Measurements from ENCODE around the gene COX6A2. TPM values are rescaled to one million over a fixed set of nuclear protein-coding genes. Genes with fewer than 3 reads are reported as not detected.

The COX6A2 gene
- polyA plus RNA-seq, 1 donor (not counting 4 experiments of a cell fraction or from before 2014, with no cell fraction given): not detected

DNA sequence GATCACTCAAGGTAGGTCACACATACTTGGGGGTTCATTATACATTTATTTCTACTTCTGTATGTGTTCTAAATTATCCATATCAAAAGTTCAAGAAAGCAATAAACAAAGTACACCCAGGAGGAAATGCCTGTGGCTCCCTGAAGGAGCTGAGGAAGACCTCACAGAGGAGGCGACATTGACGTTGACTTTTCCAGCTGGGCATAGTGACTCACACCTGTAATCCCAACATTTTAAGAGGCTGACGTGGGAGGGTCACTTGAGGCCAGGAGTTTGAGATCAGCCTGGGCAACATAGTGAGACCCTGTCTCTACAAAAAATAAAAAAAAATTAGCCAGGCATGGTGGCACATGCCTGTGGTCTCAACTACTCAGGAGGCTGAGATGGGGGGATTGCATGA is 18.7 kb downstream of the COX6A2 start:
- H2AFZ ChIP-seq (ENCODE audit: control insufficient read depth, low read length): no peak overlapping the region
- H3K4me2 ChIP-seq (ENCODE audit: control insufficient read depth, extremely low read depth, insufficient read depth, low read depth, low read length): no peak overlapping the region
- H3K27me3 ChIP-seq (ENCODE audit: control insufficient read depth, extremely low read depth, insufficient read depth, low read length): peaks cover 4% of the 10 kb centered on the region
- H3K9ac ChIP-seq (ENCODE audit: control insufficient read depth, extremely low read depth, insufficient read depth, low read length): no peak overlapping the region
- no peaks in the 10 kb centered on the region for H4K20me1 ChIP-seq (ENCODE audit: control insufficient read depth, extremely low read depth, insufficient read depth, low read length)
- no peaks in the 10 kb centered on the region for H3K9me3 ChIP-seq (ENCODE audit: control insufficient read depth, low read depth, low read length)
- no peaks in the 10 kb centered on the region for H3K79me2 ChIP-seq (ENCODE audit: control insufficient read depth, insufficient read depth, low read length)
- H3K36me3 ChIP-seq (ENCODE audit: control insufficient read depth in 2 of 2, extremely low read depth in 1 of 2, insufficient read depth in 2 of 2, low read length in 2 of 2): no peaks in the 10 kb centered on the region
- no peak overlapping the region for H3K4me3 ChIP-seq (ENCODE audit: control insufficient read depth in 2 of 3, extremely low read depth in 1 of 3, insufficient read depth in 2 of 3, low read depth in 1 of 3, low read length in 3 of 3)
- dilution Hi-C loops (cut with MboI; ENCODE audit: extremely low pct_ligation_motif_present, low sequenced_read_pairs): no loop called here
- DNase-seq (ENCODE audit: low read depth, low spot score) (no peak), FAIRE-seq (no peak)
- TF ChIP-seq, protein P1, sequence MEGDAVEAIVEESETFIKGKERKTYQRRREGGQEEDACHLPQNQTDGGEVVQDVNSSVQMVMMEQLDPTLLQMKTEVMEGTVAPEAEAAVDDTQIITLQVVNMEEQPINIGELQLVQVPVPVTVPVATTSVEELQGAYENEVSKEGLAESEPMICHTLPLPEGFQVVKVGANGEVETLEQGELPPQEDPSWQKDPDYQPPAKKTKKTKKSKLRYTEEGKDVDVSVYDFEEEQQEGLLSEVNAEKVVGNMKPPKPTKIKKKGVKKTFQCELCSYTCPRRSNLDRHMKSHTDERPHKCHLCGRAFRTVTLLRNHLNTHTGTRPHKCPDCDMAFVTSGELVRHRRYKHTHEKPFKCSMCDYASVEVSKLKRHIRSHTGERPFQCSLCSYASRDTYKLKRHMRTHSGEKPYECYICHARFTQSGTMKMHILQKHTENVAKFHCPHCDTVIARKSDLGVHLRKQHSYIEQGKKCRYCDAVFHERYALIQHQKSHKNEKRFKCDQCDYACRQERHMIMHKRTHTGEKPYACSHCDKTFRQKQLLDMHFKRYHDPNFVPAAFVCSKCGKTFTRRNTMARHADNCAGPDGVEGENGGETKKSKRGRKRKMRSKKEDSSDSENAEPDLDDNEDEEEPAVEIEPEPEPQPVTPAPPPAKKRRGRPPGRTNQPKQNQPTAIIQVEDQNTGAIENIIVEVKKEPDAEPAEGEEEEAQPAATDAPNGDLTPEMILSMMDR (optimal IDR thresholded peaks at IDR 0.05 in 1 of 3, IDR thresholded peaks at IDR 0.05 in 1 of 3, conservative IDR thresholded peaks at IDR 0.05 in 1 of 3; ENCODE audit: extremely low read depth in 1 of 3, insufficient read depth in 2 of 3, low read length in 3 of 3): no peak
- no peak for TF ChIP-seq EZH2 (IDR thresholded peaks at IDR 0.05; ENCODE audit: low read length)
- H3K9me1 ChIP-seq (ENCODE audit: control insufficient read depth, extremely low read depth, insufficient read depth, low read length): no peaks in the 10 kb centered on the region
- no peak overlapping the region for H3K27ac ChIP-seq (ENCODE audit: control insufficient read depth, insufficient read depth, low read length)
- H3K4me1 ChIP-seq (ENCODE audit: control insufficient read depth, extremely low read depth, insufficient read depth, low read length): no peaks in the 10 kb centered on the region

DNA sequence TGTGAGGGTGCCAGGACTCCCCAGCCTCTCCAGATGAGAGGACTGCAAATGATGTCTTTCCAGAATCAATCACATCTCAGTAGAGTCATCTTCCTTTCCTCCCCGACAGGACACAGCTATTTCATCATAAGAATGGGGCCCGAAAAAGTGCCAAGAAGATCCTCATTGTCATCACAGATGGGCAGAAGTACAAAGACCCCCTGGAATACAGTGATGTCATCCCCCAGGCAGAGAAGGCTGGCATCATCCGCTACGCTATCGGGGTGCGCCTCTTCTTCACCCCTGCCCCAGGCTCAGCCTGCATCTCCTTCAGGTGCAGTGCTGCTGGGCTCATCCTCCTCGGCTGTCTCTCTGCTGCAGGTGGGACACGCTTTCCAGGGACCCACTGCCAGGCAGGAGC is 20.8 kb downstream of the COX6A2 start:
- Histone ChIP-seq H3K27me3 (ENCODE audit: control insufficient read depth, extremely low read depth, insufficient read depth, low read length) (no peaks in the 10 kb centered on the region), H3K9me3 (ENCODE audit: control insufficient read depth, low read depth, low read length) (no peaks in the 10 kb centered on the region), H3K4me1 (ENCODE audit: control insufficient read depth, extremely low read depth, insufficient read depth, low read length) (no peaks in the 10 kb centered on the region), H2AFZ (ENCODE audit: control insufficient read depth, low read length) (no peak overlapping the region), H3K79me2 (ENCODE audit: control insufficient read depth, insufficient read depth, low read length) (no peaks in the 10 kb centered on the region), H4K20me1 (ENCODE audit: control insufficient read depth, extremely low read depth, insufficient read depth, low read length) (no peaks in the 10 kb centered on the region), H3K9me1 (ENCODE audit: control insufficient read depth, extremely low read depth, insufficient read depth, low read length) (no peaks in the 10 kb centered on the region), H3K36me3 (ENCODE audit: control insufficient read depth in 2 of 2, extremely low read depth in 1 of 2, insufficient read depth in 2 of 2, low read length in 2 of 2) (no peaks in the 10 kb centered on the region), H3K9ac (ENCODE audit: control insufficient read depth, extremely low read depth, insufficient read depth, low read length) (no peak overlapping the region), H3K4me3 (ENCODE audit: control insufficient read depth in 2 of 3, extremely low read depth in 1 of 3, insufficient read depth in 2 of 3, low read depth in 1 of 3, low read length in 3 of 3) (no peak overlapping the region), H3K4me2 (ENCODE audit: control insufficient read depth, extremely low read depth, insufficient read depth, low read depth, low read length) (no peak overlapping the region), H3K27ac (ENCODE audit: control insufficient read depth, insufficient read depth, low read length) (no peak overlapping the region)
- TF ChIP-seq, protein P1 (optimal IDR thresholded peaks at IDR 0.05 in 1 of 3, IDR thresholded peaks at IDR 0.05 in 1 of 3, conservative IDR thresholded peaks at IDR 0.05 in 1 of 3; ENCODE audit: extremely low read depth in 1 of 3, insufficient read depth in 2 of 3, low read length in 3 of 3): no peak
- no peak for TF ChIP-seq EZH2 (IDR thresholded peaks at IDR 0.05; ENCODE audit: low read length)
- no peak for FAIRE-seq
- DNase-seq (ENCODE audit: low read depth, low spot score): no peak
- dilution Hi-C loops (cut with MboI; ENCODE audit: extremely low pct_ligation_motif_present, low sequenced_read_pairs): no loop called here

Measured in keratinocyte (primary cell).